ENCODE data around the gene NPIPB12. TPM values are rescaled to one million over a fixed set of nuclear protein-coding genes. Genes with fewer than 3 reads are reported as not detected.
"Not testable (repeated sequence)": the region's sequence is repeated elsewhere in the genome, so short reads cannot be mapped to it uniquely, and the experiment has no call there.

Gene NPIPB12
- 100 to 1,000 TPM in 2 of 5 donors, 10 to 100 TPM in 3; 64.8 to 181 (median 93.2) TPM for total RNA-seq
- 10 to 100 TPM; 19.2 to 83.1 (median 55.9) TPM for polyA plus RNA-seq
- long read RNA-seq, donor 1, result 0 reads
- long read RNA-seq, donor 2, result 0 reads
- long read RNA-seq, donor 3, result 0 reads
- long read RNA-seq, donor 4, result 0 reads
- long read RNA-seq, donor 5, result 0 reads
- long read RNA-seq, donor 6, partial matches to known transcripts, result 0 of 2 reads
- long read RNA-seq, donor 6, other reads (novel, unspliced or antisense), result 0 of 2 reads
- long read RNA-seq, donor 7, result 0 reads
- long read RNA-seq, donor 8, result 0 reads
- long read RNA-seq, donor 9, result 0 reads
- long read RNA-seq, donor 10, result 0 reads

- H3K4me1 ChIP-seq; H3K36me3 ChIP-seq; H3K9me3 ChIP-seq; DNase-seq; H3K27ac ChIP-seq; intact Hi-C loops (cut with DNase I; ENCODE audit: low total_unique reads); H3K27me3 ChIP-seq; H3K4me3 ChIP-seq: not testable (repeated sequence)
- whole genome bisulfite sequencing, 5 donors, result 82 to 91% (median 88%) methylated on average over 2 of the region's 6 CpGs; no CpG with 5 or more reads in 2 of the 5 donors
These were observed at the start of gene NPIPB12 for GRCh38 chr16:29506308-29506707. NPIPB12 (minus strand) TSS chr16:29506408.

GRCh38 chr16:29521520-29521919 lies 15.3 kb upstream of the NPIPB12 start:
- DNase-seq; H3K27me3 ChIP-seq; H3K9me3 ChIP-seq; H3K27ac ChIP-seq; H3K36me3 ChIP-seq; H3K4me3 ChIP-seq; H3K4me1 ChIP-seq; intact Hi-C loops (cut with DNase I; ENCODE audit: low total_unique reads): not testable (repeated sequence)
- WGBS, 5 donors, result 24 to 53% (median 28%) methylated on average over 2 of the region's 5 CpGs; no CpG with 5 or more reads in 2 of the 5 donors

DNA sequence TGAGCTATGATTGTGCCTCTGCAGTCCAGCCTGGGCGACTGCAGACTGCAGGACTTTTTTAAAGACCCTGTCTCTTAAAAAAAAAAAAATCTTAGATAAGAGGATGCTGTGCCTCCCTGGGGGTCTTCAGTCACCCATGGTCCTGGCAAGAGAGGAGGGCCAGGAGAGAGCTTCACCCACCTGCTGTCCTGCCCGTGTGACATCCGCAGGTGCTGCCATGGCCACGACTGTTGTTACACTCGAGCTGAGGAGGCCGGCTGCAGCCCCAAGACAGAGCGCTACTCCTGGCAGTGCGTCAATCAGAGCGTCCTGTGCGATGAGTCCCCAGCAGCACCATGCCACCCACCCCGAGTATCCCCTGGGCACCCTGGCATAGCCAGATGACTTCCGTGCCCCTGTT lies 23.9 kb downstream of the NPIPB12 start:
- H3K27ac ChIP-seq; H3K27me3 ChIP-seq; H3K36me3 ChIP-seq; intact Hi-C loops (cut with DNase I; ENCODE audit: low total_unique reads); H3K9me3 ChIP-seq; H3K4me1 ChIP-seq; DNase-seq; H3K4me3 ChIP-seq: not testable (repeated sequence)
- WGBS, 5 donors, result 77 to 91% (median 82%) methylated on average over 5 to 6 of the region's 12 CpGs

DNA sequence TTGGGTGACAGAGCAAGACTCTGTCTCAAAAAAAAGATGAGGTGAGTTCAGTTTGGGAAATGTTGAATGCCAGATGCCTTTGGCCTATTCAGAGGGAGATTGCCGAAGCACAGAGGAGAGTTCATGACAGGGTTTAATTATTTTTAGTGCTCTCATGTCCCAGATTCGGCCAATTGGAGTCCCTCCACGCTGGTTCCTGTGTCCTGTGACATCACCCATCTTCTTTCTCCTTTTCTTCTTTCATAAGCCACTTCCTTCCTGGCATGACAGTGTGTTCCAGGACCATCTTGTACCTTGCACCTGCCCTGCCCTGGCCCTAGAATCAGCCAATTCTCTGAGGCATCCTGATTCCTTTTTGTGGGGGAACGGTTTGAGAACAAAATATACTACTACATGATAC lies 34.1 kb downstream of the NPIPB12 start:
- no CpG with 5 or more reads among the region's 4 CpGs for WGBS, 5 donors

GRCh38 chr16:29469660-29470059 lies 36.5 kb downstream of the NPIPB12 start:
- H3K27me3 ChIP-seq; H3K9me3 ChIP-seq; H3K4me3 ChIP-seq; intact Hi-C loops (cut with DNase I; ENCODE audit: low total_unique reads); H3K4me1 ChIP-seq; H3K36me3 ChIP-seq: not testable (repeated sequence)
- DNase-seq, result peak in 1 of 2 donors; percentile 32
- WGBS, 5 donors, result 10 to 33% (median 12%) methylated on average over 3 to 6 of the region's 6 CpGs
- H3K27ac ChIP-seq, result peak overlapping the region in 4 of 5 donors; percentile 42 to 70 (median 51)

More for the DNA sequence above, 34.1 kb downstream of the NPIPB12 start:
- intact Hi-C loops (cut with DNase I; ENCODE audit: low total_unique reads); H3K27me3 ChIP-seq; DNase-seq; H3K9me3 ChIP-seq; H3K4me1 ChIP-seq; H3K4me3 ChIP-seq; H3K27ac ChIP-seq; H3K36me3 ChIP-seq: not testable (repeated sequence)

GRCh38 chr16:29467654-29468366 lies 38.4 kb downstream of the NPIPB12 start:
- DNase-seq; H3K36me3 ChIP-seq; H3K27ac ChIP-seq; H3K27me3 ChIP-seq; H3K4me1 ChIP-seq; H3K9me3 ChIP-seq; H3K4me3 ChIP-seq; intact Hi-C loops (cut with DNase I; ENCODE audit: low total_unique reads): not testable (repeated sequence)
- 0% methylated on average over 1 of the region's 10 CpGs; no CpG with 5 or more reads in 4 of the 5 donors for WGBS, 5 donors

GRCh38 chr16:29466904-29467303 lies 39.3 kb downstream of the NPIPB12 start:
- H3K36me3 ChIP-seq; H3K4me3 ChIP-seq; DNase-seq; H3K27me3 ChIP-seq; intact Hi-C loops (cut with DNase I; ENCODE audit: low total_unique reads); H3K4me1 ChIP-seq; H3K27ac ChIP-seq; H3K9me3 ChIP-seq: not testable (repeated sequence)
- no CpG with 5 or more reads among the region's 33 CpGs for WGBS, 5 donors

DNA sequence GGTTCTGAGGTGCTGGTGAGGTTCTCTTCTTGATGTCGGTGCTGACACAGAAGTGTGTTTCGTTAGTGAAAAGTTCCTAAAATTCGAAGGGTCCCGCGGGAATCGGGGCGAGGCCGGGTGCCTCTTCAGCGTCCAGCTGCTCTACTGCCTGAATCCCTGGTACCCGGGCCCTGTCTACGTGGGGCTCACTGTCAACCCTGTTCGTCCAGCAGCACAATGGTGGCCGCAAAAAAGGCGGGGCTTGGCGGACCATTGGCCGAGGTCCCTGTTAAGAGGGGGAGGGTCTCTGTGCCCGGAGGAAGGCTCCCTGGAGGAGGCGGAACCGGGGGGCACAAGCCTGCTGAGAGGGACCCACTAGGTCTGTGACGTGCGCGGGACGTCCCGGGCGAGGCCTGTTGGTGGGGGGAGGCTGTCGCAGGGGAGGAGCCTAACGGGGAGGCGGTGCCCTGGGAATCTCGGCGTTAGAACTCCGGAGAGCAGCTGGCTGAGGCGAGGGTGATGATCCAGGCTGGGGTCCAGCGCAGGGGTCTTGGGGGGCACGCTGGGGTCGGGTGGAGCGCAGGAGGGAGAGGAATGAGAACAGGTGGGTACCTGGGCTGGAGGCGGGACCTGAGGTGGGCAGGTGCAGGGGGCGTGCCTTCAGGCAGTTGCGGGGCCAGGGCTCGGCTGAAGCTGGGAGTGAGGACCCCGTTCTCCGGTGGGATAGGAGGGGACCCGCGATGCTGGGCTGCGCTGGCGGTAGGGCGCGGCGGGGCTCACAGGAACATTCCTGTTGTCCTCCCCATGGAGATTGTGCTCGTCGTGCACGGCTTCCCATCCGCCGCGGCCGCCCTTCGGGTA lies 40.0 kb downstream of the NPIPB12 start:
- intact Hi-C loops (cut with DNase I; ENCODE audit: low total_unique reads), result not testable (repeated sequence)

GRCh38 chr16:29460647-29461030 lies 45.6 kb downstream of the NPIPB12 start:
- no CpG with 5 or more reads among the region's 9 CpGs for WGBS, 5 donors
- intact Hi-C loops (cut with DNase I; ENCODE audit: low total_unique reads); H3K36me3 ChIP-seq; H3K27me3 ChIP-seq; H3K27ac ChIP-seq; H3K4me1 ChIP-seq; H3K4me3 ChIP-seq; H3K9me3 ChIP-seq; DNase-seq: not testable (repeated sequence)

More for the DNA sequence above, 40.0 kb downstream of the NPIPB12 start:
- not testable (repeated sequence) for H3K27me3 ChIP-seq, H3K27ac ChIP-seq, H3K36me3 ChIP-seq, DNase-seq, H3K9me3 ChIP-seq, H3K4me3 ChIP-seq, H3K4me1 ChIP-seq
- WGBS, 5 donors, result no CpG with 5 or more reads among the region's 57 CpGs

- intact Hi-C loops (cut with DNase I; ENCODE audit: low total_unique reads), result not testable (repeated sequence)
These were observed 46.2 kb downstream of the NPIPB12 start, which contains the start of gene SULT1A4 for GRCh38 chr16:29459706-29460646. SULT1A4 (plus strand) TSS chr16:29459913; CDS start chr16:29461386, 1,473 bp downstream.

GRCh38 chr16:29457660-29458059 lies 48.5 kb downstream of the NPIPB12 start:
- intact Hi-C loops (cut with DNase I; ENCODE audit: low total_unique reads); H3K4me1 ChIP-seq: not testable (repeated sequence)

More at GRCh38 chr16:29459706-29460646, 46.2 kb downstream of the NPIPB12 start, which contains the start of gene SULT1A4:
- not testable (repeated sequence) for H3K9me3 ChIP-seq, DNase-seq, H3K27ac ChIP-seq, H3K27me3 ChIP-seq, H3K36me3 ChIP-seq, H3K4me3 ChIP-seq, H3K4me1 ChIP-seq
- no CpG with 5 or more reads among the region's 13 CpGs for WGBS, 5 donors

More at GRCh38 chr16:29457660-29458059, 48.5 kb downstream of the NPIPB12 start:
- WGBS, 5 donors, result 76 to 100% (median 93%) methylated on average over 1 of the region's 2 CpGs; no CpG with 5 or more reads in 1 of the 5 donors
- not testable (repeated sequence) for H3K36me3 ChIP-seq, H3K4me3 ChIP-seq, H3K27ac ChIP-seq, DNase-seq, H3K9me3 ChIP-seq, H3K27me3 ChIP-seq
